ENCODE measurements around the gene MED13. TPM values are rescaled to one million over a fixed set of nuclear protein-coding genes. Genes with fewer than 3 reads are reported as not detected.

The MED13 gene
- total RNA-seq, 6 experiments from 2014 or later, result 29.0 to 40.5 (median 33.6) TPM

- no peaks in the 10 kb centered on the region for H3K36me3 Mint-ChIP-seq (ENCODE audit: low read depth)
- TF ChIP-seq, protein P1, sequence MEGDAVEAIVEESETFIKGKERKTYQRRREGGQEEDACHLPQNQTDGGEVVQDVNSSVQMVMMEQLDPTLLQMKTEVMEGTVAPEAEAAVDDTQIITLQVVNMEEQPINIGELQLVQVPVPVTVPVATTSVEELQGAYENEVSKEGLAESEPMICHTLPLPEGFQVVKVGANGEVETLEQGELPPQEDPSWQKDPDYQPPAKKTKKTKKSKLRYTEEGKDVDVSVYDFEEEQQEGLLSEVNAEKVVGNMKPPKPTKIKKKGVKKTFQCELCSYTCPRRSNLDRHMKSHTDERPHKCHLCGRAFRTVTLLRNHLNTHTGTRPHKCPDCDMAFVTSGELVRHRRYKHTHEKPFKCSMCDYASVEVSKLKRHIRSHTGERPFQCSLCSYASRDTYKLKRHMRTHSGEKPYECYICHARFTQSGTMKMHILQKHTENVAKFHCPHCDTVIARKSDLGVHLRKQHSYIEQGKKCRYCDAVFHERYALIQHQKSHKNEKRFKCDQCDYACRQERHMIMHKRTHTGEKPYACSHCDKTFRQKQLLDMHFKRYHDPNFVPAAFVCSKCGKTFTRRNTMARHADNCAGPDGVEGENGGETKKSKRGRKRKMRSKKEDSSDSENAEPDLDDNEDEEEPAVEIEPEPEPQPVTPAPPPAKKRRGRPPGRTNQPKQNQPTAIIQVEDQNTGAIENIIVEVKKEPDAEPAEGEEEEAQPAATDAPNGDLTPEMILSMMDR (IDR thresholded peaks at IDR 0.05), result no peak
- H3K27ac Mint-ChIP-seq, result no peak overlapping the region
- H3K9me3 Mint-ChIP-seq, result no peaks in the 10 kb centered on the region
- H3K27me3 Mint-ChIP-seq (ENCODE audit: insufficient read depth), result peaks cover 13% of the 10 kb centered on the region
- H3K4me1 Mint-ChIP-seq (ENCODE audit: low read depth), result peaks cover 28% of the 10 kb centered on the region
- no peak overlapping the region for H3K4me3 Mint-ChIP-seq
- DNase-seq, result no peak
These were observed 24.3 kb upstream of the MED13 start for GRCh38 chr17:62089334-62089733.

DNA sequence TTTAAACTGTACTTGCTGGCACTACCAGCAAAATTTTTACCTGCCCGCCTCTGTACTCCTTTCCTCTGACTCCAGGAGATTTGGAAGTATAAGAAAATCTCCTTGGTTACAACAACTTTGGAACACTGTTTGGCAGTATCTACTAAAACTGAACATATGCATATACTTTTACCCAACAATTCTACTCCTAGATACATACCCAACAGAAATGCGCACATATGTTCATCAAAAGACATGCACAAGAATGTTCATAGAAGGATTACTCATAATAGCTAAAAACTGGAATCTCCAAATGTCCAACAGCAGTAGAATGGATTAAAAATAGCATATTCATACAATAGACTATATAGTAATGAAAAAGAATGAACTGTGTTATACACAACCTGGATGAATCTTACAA lies 21.7 kb upstream of the MED13 start:
- Mint-ChIP-seq H3K4me1 (ENCODE audit: low read depth) (peaks cover 9% of the 10 kb centered on the region), H3K36me3 (ENCODE audit: low read depth) (no peaks in the 10 kb centered on the region), H3K4me3 (no peak overlapping the region), H3K27ac (no peak overlapping the region), H3K27me3 (ENCODE audit: insufficient read depth) (peaks cover 14% of the 10 kb centered on the region), H3K9me3 (no peaks in the 10 kb centered on the region)
- TF ChIP-seq, protein P1 (IDR thresholded peaks at IDR 0.05), result no peak
- DNase-seq, result no peak

DNA sequence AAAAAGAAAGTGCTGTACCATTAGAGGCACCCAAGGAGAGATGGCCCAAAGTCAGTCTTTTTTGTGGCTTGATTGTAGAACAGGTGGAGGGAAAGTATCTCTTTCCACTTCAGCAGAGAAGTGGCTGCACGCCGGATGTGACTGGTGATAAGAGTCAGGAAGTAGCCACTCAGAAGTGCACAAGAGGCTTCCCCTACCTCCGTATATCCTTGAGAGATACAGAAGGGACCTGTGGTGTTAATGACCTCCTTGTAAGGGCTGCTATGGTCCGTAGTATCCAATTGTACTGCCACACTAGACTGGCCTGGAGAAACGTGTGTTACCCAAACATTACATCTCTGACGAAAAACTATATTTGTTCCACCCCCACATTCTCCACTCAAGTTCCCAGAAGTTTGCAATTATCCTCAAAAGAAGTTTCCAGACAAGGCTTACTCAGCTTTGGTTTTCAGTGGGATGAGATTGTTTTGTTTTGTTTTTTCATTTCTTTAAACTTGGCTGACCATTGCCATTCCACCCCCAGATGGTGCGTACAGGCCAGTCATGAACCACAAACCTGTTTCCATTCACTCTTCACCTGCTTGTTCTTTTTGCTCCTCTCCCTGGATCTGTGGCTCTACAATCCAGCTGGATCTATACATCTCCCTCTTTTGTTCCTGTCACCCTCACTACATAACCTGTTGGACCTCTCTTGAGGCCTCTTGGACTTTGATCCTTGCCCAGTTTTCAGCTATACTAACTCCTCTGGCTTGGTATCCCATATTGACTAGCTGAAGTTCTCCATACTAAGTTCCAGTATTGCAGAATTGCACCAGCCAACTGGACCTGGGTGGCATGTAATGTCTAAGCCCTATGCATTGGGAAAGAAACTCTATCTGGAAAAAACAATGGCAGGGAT lies 20.7 kb upstream of the MED13 start:
- H3K36me3 Mint-ChIP-seq (ENCODE audit: low read depth), result no peaks in the 10 kb centered on the region
- peaks cover 14% of the 10 kb centered on the region for H3K27me3 Mint-ChIP-seq (ENCODE audit: insufficient read depth)
- no peak overlapping the region for H3K27ac Mint-ChIP-seq
- no peaks in the 10 kb centered on the region for H3K9me3 Mint-ChIP-seq
- H3K4me1 Mint-ChIP-seq (ENCODE audit: low read depth), result peaks cover 9% of the 10 kb centered on the region
- TF ChIP-seq, protein P1 (IDR thresholded peaks at IDR 0.05), result no peak
- no peak overlapping the region; the same call in 1 of the 2 replicates for H3K4me3 Mint-ChIP-seq
- no peak for DNase-seq

DNA sequence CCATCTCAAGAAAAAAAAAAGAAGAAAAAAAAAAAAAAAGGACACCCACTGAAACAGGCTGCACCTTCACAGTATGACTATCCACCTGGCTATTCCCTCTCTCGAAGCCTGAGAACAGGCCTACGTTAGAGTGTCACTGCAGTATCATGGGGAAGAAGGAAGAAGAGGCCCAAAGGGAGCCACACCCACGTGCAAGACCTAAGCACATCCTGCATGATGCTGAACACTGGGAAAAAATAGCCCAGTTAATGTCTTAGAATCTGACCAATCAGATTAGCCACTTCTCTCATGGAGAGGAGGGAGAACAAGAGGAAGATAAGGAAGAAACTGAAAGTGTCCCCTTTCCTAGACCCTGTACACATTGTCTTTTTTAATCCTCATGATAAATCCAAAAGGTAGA lies 19.5 kb upstream of the MED13 start:
- Mint-ChIP-seq H3K4me1 (ENCODE audit: low read depth) (peaks cover 9% of the 10 kb centered on the region), H3K4me3 (no peak overlapping the region), H3K27me3 (ENCODE audit: insufficient read depth) (peaks cover 14% of the 10 kb centered on the region), H3K36me3 (ENCODE audit: low read depth) (no peaks in the 10 kb centered on the region), H3K9me3 (no peaks in the 10 kb centered on the region), H3K27ac (no peak overlapping the region)
- no peak for DNase-seq
- TF ChIP-seq, protein P1 (IDR thresholded peaks at IDR 0.05), result no peak

DNA sequence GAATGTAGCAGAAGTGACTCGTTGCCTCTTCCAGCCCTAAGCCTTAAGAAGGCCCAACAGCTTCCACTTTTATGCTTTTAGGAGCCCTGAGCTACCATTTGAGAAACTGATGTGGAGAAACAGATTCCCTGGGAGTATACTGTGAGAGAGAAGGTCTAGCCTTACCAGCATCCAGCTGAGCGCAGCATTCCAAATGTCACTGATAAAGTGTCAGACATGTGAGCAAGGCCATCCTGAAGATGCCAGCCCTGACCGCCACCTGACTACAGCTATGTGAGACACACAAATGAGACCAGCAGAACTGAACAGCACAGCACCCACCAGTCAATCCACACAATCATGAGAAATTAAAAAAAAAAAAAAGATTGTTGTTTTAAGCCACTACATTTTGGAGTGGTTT lies 18.6 kb upstream of the MED13 start:
- Mint-ChIP-seq H3K27me3 (ENCODE audit: insufficient read depth) (peaks cover 18% of the 10 kb centered on the region), H3K4me1 (ENCODE audit: low read depth) (peaks cover 9% of the 10 kb centered on the region), H3K36me3 (ENCODE audit: low read depth) (no peaks in the 10 kb centered on the region), H3K27ac (no peak overlapping the region), H3K9me3 (no peaks in the 10 kb centered on the region), H3K4me3 (no peak overlapping the region)
- DNase-seq, result no peak
- TF ChIP-seq, protein P1 (IDR thresholded peaks at IDR 0.05), result no peak
